ENCODE results near the gene MSLN.

The MSLN gene

GRCh38 chr16:770411-770810, 9.9 kb downstream of the MSLN start:
- no peak overlapping the region for H2AFZ ChIP-seq (ENCODE audit: low read length)
- no peaks in the 10 kb centered on the region for H3K4me1 ChIP-seq (ENCODE audit: insufficient read depth, low read length, poor library complexity, severe bottlenecking)
- no peaks in the 10 kb centered on the region for H4K20me1 ChIP-seq (ENCODE audit: insufficient read depth, low read length, poor library complexity, severe bottlenecking)
- no peaks in the 10 kb centered on the region for H3K36me3 ChIP-seq (ENCODE audit: insufficient read depth, low read length)
- no peak for TF ChIP-seq EZH2phosphoT487 (IDR thresholded peaks at IDR 0.05; ENCODE audit: borderline replicate concordance)
- TF ChIP-seq, protein P1, sequence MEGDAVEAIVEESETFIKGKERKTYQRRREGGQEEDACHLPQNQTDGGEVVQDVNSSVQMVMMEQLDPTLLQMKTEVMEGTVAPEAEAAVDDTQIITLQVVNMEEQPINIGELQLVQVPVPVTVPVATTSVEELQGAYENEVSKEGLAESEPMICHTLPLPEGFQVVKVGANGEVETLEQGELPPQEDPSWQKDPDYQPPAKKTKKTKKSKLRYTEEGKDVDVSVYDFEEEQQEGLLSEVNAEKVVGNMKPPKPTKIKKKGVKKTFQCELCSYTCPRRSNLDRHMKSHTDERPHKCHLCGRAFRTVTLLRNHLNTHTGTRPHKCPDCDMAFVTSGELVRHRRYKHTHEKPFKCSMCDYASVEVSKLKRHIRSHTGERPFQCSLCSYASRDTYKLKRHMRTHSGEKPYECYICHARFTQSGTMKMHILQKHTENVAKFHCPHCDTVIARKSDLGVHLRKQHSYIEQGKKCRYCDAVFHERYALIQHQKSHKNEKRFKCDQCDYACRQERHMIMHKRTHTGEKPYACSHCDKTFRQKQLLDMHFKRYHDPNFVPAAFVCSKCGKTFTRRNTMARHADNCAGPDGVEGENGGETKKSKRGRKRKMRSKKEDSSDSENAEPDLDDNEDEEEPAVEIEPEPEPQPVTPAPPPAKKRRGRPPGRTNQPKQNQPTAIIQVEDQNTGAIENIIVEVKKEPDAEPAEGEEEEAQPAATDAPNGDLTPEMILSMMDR (conservative IDR thresholded peaks at IDR 0.05; ENCODE audit: low read length): no peak
- no peaks in the 10 kb centered on the region for H3F3A ChIP-seq (ENCODE audit: low read depth)
- H3K9me2 ChIP-seq (replicated peaks; ENCODE audit: low read depth, low read length): no peaks in the 10 kb centered on the region
- H3K27me3 ChIP-seq (ENCODE audit: insufficient read depth, low read length, poor library complexity, severe bottlenecking): no peaks in the 10 kb centered on the region
- no peaks in the 10 kb centered on the region for H3K9me3 ChIP-seq (ENCODE audit: insufficient read depth, low read depth, low read length)
- no peak overlapping the region for H3K4me2 ChIP-seq (ENCODE audit: low read depth, low read length, poor library complexity, severe bottlenecking)
- H3K9ac ChIP-seq (ENCODE audit: low read depth, low read length, poor library complexity, severe bottlenecking): no peak overlapping the region
- H3K79me2 ChIP-seq (ENCODE audit: insufficient read depth, low read length): no peaks in the 10 kb centered on the region
- no peak overlapping the region for H3K4me3 ChIP-seq (ENCODE audit: low read length, poor library complexity, severe bottlenecking)

DNA sequence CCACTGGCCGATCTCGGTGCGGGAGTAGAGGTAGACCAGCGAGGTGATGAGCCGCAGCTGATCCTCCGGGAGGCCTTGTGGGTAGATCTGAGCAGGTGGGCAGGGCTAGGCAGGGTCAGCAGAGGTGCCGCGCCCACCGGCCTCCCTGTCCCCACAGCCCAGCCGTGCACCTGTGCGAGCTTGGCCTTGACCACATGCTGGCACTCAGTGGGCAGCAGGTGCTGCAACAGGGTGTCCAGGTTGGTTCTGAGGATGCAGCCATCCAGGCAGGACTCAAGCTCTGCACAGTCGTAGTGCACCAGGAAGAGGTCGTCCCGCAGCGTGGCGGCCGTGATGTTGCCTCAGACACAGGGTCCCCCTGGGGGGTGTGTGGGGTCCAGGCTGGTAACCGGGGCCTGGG, 12.4 kb downstream of the MSLN start:
- Histone ChIP-seq H3K36me3 (ENCODE audit: insufficient read depth, low read length) (no peaks in the 10 kb centered on the region), H2AFZ (ENCODE audit: low read length) (no peak overlapping the region), H3K4me3 (ENCODE audit: low read length, poor library complexity, severe bottlenecking) (no peak overlapping the region), H3K9me3 (ENCODE audit: insufficient read depth, low read depth, low read length) (no peaks in the 10 kb centered on the region), H3K79me2 (ENCODE audit: insufficient read depth, low read length) (no peaks in the 10 kb centered on the region), H3K27me3 (ENCODE audit: insufficient read depth, low read length, poor library complexity, severe bottlenecking) (no peaks in the 10 kb centered on the region), H3F3A (ENCODE audit: low read depth) (no peaks in the 10 kb centered on the region), H3K9ac (ENCODE audit: low read depth, low read length, poor library complexity, severe bottlenecking) (no peak overlapping the region), H4K20me1 (ENCODE audit: insufficient read depth, low read length, poor library complexity, severe bottlenecking) (no peaks in the 10 kb centered on the region), H3K9me2 (replicated peaks; ENCODE audit: low read depth, low read length) (no peaks in the 10 kb centered on the region), H3K4me2 (ENCODE audit: low read depth, low read length, poor library complexity, severe bottlenecking) (no peak overlapping the region), H3K4me1 (ENCODE audit: insufficient read depth, low read length, poor library complexity, severe bottlenecking) (no peaks in the 10 kb centered on the region)
- TF ChIP-seq EZH2phosphoT487 (IDR thresholded peaks at IDR 0.05; ENCODE audit: borderline replicate concordance): no peak
- TF ChIP-seq, protein P1 (conservative IDR thresholded peaks at IDR 0.05; ENCODE audit: low read length): no peak

- no peaks in the 10 kb centered on the region for H3K9me2 ChIP-seq (replicated peaks; ENCODE audit: low read depth, low read length)
Measured at GRCh38 chr16:774086-775001, 13.8 kb downstream of the MSLN start.

More at GRCh38 chr16:774086-775001, 13.8 kb downstream of the MSLN start:
- H3K9ac ChIP-seq (ENCODE audit: low read depth, low read length, poor library complexity, severe bottlenecking): no peak overlapping the region
- no peaks in the 10 kb centered on the region for H3K27me3 ChIP-seq (ENCODE audit: insufficient read depth, low read length, poor library complexity, severe bottlenecking)
- H3F3A ChIP-seq (ENCODE audit: low read depth): no peaks in the 10 kb centered on the region
- H3K79me2 ChIP-seq (ENCODE audit: insufficient read depth, low read length): no peaks in the 10 kb centered on the region
- no peak for TF ChIP-seq EZH2phosphoT487 (IDR thresholded peaks at IDR 0.05; ENCODE audit: borderline replicate concordance)
- TF ChIP-seq, protein P1 (conservative IDR thresholded peaks at IDR 0.05; ENCODE audit: low read length): no peak
- no peaks in the 10 kb centered on the region for H3K36me3 ChIP-seq (ENCODE audit: insufficient read depth, low read length)
- no peaks in the 10 kb centered on the region for H3K9me3 ChIP-seq (ENCODE audit: insufficient read depth, low read depth, low read length)
- no peak overlapping the region for H3K4me2 ChIP-seq (ENCODE audit: low read depth, low read length, poor library complexity, severe bottlenecking)
- no peaks in the 10 kb centered on the region for H4K20me1 ChIP-seq (ENCODE audit: insufficient read depth, low read length, poor library complexity, severe bottlenecking)
- no peaks in the 10 kb centered on the region for H3K4me1 ChIP-seq (ENCODE audit: insufficient read depth, low read length, poor library complexity, severe bottlenecking)
- H2AFZ ChIP-seq (ENCODE audit: low read length): no peak overlapping the region
- H3K4me3 ChIP-seq (ENCODE audit: low read length, poor library complexity, severe bottlenecking): no peak overlapping the region

Measured in Loucy (cell line).